ENCODE results near the gene TSPAN4. TPM values are rescaled to one million over a fixed set of nuclear protein-coding genes. Genes with fewer than 3 reads are reported as not detected.

TSPAN4 gene
- polyA plus RNA-seq, 6 donors from 2014 or later: 1.5 to 3.4 (median 2.8) TPM; not detected in 1

- Mint-ChIP-seq H3K27me3 (no peaks in the 10 kb centered on the region), H3K36me3 (no peaks in the 10 kb centered on the region), H3K4me3 (peak overlapping the region; percentile 85 to 97 (median 93)), H3K4me1 (peaks cover 29 to 35% (median 31%) of the 10 kb centered on the region in 3 donors), H3K27ac (peak overlapping the region in 2 of 6 donors; percentile 36 to 73), H3K9me3 (no peaks in the 10 kb centered on the region)
- ATAC-seq (ENCODE audit: low read depth in 2 of 2) (no peak), DNase-seq (no peak)
Observed at GRCh38 chr11:910044-910588, 67.5 kb downstream of the TSPAN4 start.

GRCh38 chr11:910589-911030 is 68.0 kb downstream of the TSPAN4 start, which contains the start of gene CHID1:
Gene CHID1 (minus strand): TSS chr11:910810. CDS start chr11:904816, 5,994 bp downstream.
- Mint-ChIP-seq H3K4me3 (peak within 1 kb of the TSS; percentile 85 to 97 (median 93)), H3K27ac (peak within 1 kb of the TSS; percentile 30 to 97 (median 81)), H3K4me1 (peaks cover 29 to 35% (median 30%) of the 10 kb centered on the region in 3 donors), H3K36me3 (no peaks in the 10 kb centered on the region), H3K9me3 (no peaks in the 10 kb centered on the region), H3K27me3 (no peaks in the 10 kb centered on the region)
- DNase-seq (peak; percentile 78), ATAC-seq (ENCODE audit: low read depth in 2 of 2) (peak; percentile 92)

DNA sequence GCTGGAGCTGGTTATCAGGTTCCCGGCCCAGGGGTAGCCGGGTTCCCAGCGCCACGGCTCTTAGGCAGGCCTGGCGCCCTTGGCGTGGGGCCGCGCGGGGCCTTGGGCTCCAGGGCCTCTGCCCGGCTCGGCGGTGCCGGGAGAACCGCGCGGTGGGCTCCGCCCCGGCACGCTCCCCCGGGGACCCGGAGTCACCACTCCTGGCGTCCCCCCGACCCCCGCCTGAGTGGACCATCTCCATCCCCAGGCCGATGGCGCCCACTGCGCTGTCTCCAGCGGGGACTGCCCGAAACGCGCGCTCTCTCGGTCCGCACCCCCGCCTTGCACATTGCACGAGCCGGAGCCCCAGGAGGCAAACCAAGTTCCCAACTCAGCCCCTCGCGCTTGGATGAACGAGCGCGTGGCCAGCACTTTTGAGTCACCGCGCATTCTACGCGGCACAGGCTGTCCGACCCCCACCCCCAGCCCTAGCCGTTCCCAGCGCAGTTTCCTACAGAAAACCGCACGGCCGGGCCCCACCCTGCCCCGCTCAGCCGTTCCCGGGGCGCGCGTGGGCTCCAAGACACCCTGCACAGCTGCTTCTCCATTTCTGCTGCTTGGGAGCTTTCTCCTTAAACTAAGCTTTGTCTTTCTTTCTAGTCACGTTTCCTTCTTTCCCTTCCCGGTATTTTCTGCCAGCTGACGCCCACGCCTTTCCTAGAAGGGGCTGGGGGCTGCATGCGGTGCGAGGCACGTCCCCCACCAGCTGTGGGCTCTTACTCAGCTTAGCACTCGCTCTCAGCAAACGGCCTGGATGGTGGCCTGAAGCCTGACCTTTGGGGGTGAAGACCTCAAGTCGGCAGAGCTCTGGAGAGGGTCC is 68.6 kb downstream of the TSPAN4 start:
- no peaks in the 10 kb centered on the region for H3K27me3 Mint-ChIP-seq
- peaks cover 28 to 35% (median 29%) of the 10 kb centered on the region in 3 donors for H3K4me1 Mint-ChIP-seq
- peak overlapping the region in 5 of 6 donors; percentile 30 to 97 (median 89) for H3K27ac Mint-ChIP-seq
- DNase-seq (no peak), ATAC-seq (ENCODE audit: low read depth in 2 of 2) (peak; percentile 46 to 50)
- no peaks in the 10 kb centered on the region for H3K36me3 Mint-ChIP-seq
- peak overlapping the region; percentile 78 to 97 (median 90) for H3K4me3 Mint-ChIP-seq
- no peaks in the 10 kb centered on the region for H3K9me3 Mint-ChIP-seq

DNA sequence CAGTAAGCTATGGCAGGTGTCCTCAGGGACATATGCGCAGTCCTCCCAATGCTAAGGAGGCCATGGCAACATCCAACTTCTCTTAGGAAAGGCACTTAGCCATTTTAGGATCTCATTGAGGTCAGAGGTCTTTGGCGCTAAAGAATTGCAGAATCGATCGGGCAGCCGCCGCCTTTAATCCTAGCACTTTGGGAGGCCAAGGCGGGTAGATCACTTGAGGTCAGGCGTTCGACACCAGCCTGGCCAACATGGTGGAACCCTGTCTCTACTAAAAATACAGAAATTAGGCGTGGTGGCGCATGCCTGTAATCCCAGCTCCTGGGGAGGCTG is 69.2 kb downstream of the TSPAN4 start:
- Mint-ChIP-seq H3K4me1 (peaks cover 28 to 35% (median 29%) of the 10 kb centered on the region in 3 donors), H3K4me3 (peak overlapping the region; percentile 78 to 96 (median 90)), H3K9me3 (no peaks in the 10 kb centered on the region), H3K27me3 (no peaks in the 10 kb centered on the region), H3K27ac (peak overlapping the region in 3 of 6 donors; percentile 89 to 97 (median 93)), H3K36me3 (no peaks in the 10 kb centered on the region)
- ATAC-seq (ENCODE audit: low read depth in 2 of 2): no peak
- DNase-seq: no peak

GRCh38 chr11:912266-912665 is 69.6 kb downstream of the TSPAN4 start:
- H3K4me3 Mint-ChIP-seq: peak overlapping the region in 6 of 8 donors; percentile 85 to 96 (median 90)
- H3K27ac Mint-ChIP-seq: peak overlapping the region in 1 of 6 donors; percentile 59
- DNase-seq: no peak
- H3K4me1 Mint-ChIP-seq: peaks cover 27 to 35% (median 29%) of the 10 kb centered on the region in 3 donors
- no peaks in the 10 kb centered on the region for H3K36me3 Mint-ChIP-seq
- no peaks in the 10 kb centered on the region for H3K9me3 Mint-ChIP-seq
- no peak for ATAC-seq (ENCODE audit: low read depth in 2 of 2)
- H3K27me3 Mint-ChIP-seq: no peaks in the 10 kb centered on the region

- Mint-ChIP-seq H3K9me3 (no peaks in the 10 kb centered on the region), H3K4me3 (peak overlapping the region in 2 of 8 donors; percentile 17 to 85), H3K36me3 (no peaks in the 10 kb centered on the region), H3K4me1 (peaks cover 21 to 28% (median 22%) of the 10 kb centered on the region in 3 donors), H3K27ac (no peak overlapping the region), H3K27me3 (no peaks in the 10 kb centered on the region)
- no peak for ATAC-seq (ENCODE audit: low read depth in 2 of 2)
- no peak for DNase-seq
Observed at GRCh38 chr11:913043-913442, 70.4 kb downstream of the TSPAN4 start.

GRCh38 chr11:914204-914603 is 71.6 kb downstream of the TSPAN4 start:
- Mint-ChIP-seq H3K4me3 (peak overlapping the region in 1 of 8 donors; percentile 36), H3K4me1 (peaks cover 13 to 18% (median 15%) of the 10 kb centered on the region in 3 donors), H3K27ac (no peak overlapping the region), H3K9me3 (no peaks in the 10 kb centered on the region), H3K36me3 (no peaks in the 10 kb centered on the region), H3K27me3 (no peaks in the 10 kb centered on the region)
- DNase-seq: no peak
- no peak for ATAC-seq (ENCODE audit: low read depth in 2 of 2)

- Mint-ChIP-seq H3K9me3 (no peaks in the 10 kb centered on the region), H3K36me3 (no peaks in the 10 kb centered on the region), H3K27me3 (no peaks in the 10 kb centered on the region), H3K4me3 (peak overlapping the region in 3 of 8 donors; percentile 15 to 36 (median 33)), H3K4me1 (peaks cover 9 to 13% (median 10%) of the 10 kb centered on the region in 3 donors), H3K27ac (no peak overlapping the region)
- no peak for ATAC-seq (ENCODE audit: low read depth in 2 of 2)
- no peak for DNase-seq
Observed at GRCh38 chr11:914747-915501, 72.3 kb downstream of the TSPAN4 start.

Other genes with a start within 250 kb of the TSPAN4 start
- gene IRF7, start 226.9 kb upstream of the TSPAN4 start, polyA plus RNA-seq (ENCODE audit: low read depth in 6 of 6): 10 to 100 TPM; 28.5 to 89.8 (median 50.2) TPM
- not detected for gene CDHR5, start 217.9 kb upstream of the TSPAN4 start, polyA plus RNA-seq (ENCODE audit: low read depth in 6 of 6)
- not detected for gene SCT, start 215.7 kb upstream of the TSPAN4 start, polyA plus RNA-seq (ENCODE audit: low read depth in 6 of 6)
- not detected for gene DRD4, start 205.6 kb upstream of the TSPAN4 start, polyA plus RNA-seq (ENCODE audit: low read depth in 6 of 6)
- 10 to 100 TPM; 16.7 to 39.8 (median 24.7) TPM for gene DEAF1, start 147.6 kb upstream of the TSPAN4 start, polyA plus RNA-seq (ENCODE audit: low read depth in 6 of 6)
- gene TMEM80, start 147.0 kb upstream of the TSPAN4 start, polyA plus RNA-seq (ENCODE audit: low read depth in 6 of 6): 10 to 100 TPM; 31.5 to 41.0 (median 36.6) TPM
- 1 to 10 TPM; 1.3 to 7.6 (median 3.3) TPM for gene EPS8L2, start 136.6 kb upstream of the TSPAN4 start, polyA plus RNA-seq (ENCODE audit: low read depth in 6 of 6)
- gene TALDO1, start 95.4 kb upstream of the TSPAN4 start, polyA plus RNA-seq (ENCODE audit: low read depth in 6 of 6): 100 to 1,000 TPM; 156 to 201 (median 164) TPM
- 10 to 100 TPM in 1 of 6 donors, 1 to 10 TPM in 4, not detected in 1; 4.5 to 14.1 (median 7.0) TPM for gene GATD1, start 65.4 kb upstream of the TSPAN4 start, polyA plus RNA-seq (ENCODE audit: low read depth in 6 of 6)
- gene CEND1, start 52.8 kb upstream of the TSPAN4 start, polyA plus RNA-seq (ENCODE audit: low read depth in 6 of 6): not detected
- 1 to 10 TPM; 6.8 to 9.4 (median 7.2) TPM for gene SLC25A22, start 44.6 kb upstream of the TSPAN4 start, polyA plus RNA-seq (ENCODE audit: low read depth in 6 of 6)
- gene PIDD1, start 37.6 kb upstream of the TSPAN4 start, polyA plus RNA-seq (ENCODE audit: low read depth in 6 of 6): 1 to 10 TPM in 5 of 6 donors, not detected in 1; 2.6 to 6.2 (median 3.5) TPM
- 1,000 to 10,000 TPM; 1,447 to 3,573 (median 3,150) TPM for gene RPLP2, start 32.9 kb upstream of the TSPAN4 start, polyA plus RNA-seq (ENCODE audit: low read depth in 6 of 6)
- 10 to 100 TPM; 13.0 to 49.9 (median 26.9) TPM for gene PNPLA2, start 23.9 kb upstream of the TSPAN4 start, polyA plus RNA-seq (ENCODE audit: low read depth in 6 of 6)
- gene CRACR2B, start 14.9 kb upstream of the TSPAN4 start, polyA plus RNA-seq (ENCODE audit: low read depth in 6 of 6): under 1 TPM in 3 of 6 donors, not detected in 3; 0.41 to 1.00 (median 0.55) TPM
- 1 to 10 TPM; 1.2 to 5.8 (median 3.2) TPM for gene CD151, start 9.9 kb upstream of the TSPAN4 start, polyA plus RNA-seq (ENCODE audit: low read depth in 6 of 6)
- 10 to 100 TPM; 41.3 to 68.4 (median 55.9) TPM for gene POLR2L, start 323 bp upstream of the TSPAN4 start, polyA plus RNA-seq (ENCODE audit: low read depth in 6 of 6)
- gene CHID1, start 68.0 kb downstream of the TSPAN4 start, polyA plus RNA-seq (ENCODE audit: low read depth in 6 of 6): 10 to 100 TPM; 39.0 to 69.7 (median 47.2) TPM
- gene AP2A2, start 83.0 kb downstream of the TSPAN4 start, polyA plus RNA-seq (ENCODE audit: low read depth in 6 of 6): 1 to 10 TPM; 3.3 to 9.2 (median 4.7) TPM
- under 1 TPM in 1 of 6 donors, not detected in 5; 0.04 TPM for gene MUC6, start 193.9 kb downstream of the TSPAN4 start, polyA plus RNA-seq (ENCODE audit: low read depth in 6 of 6)
- gene MUC2, start 232.0 kb downstream of the TSPAN4 start, polyA plus RNA-seq (ENCODE audit: low read depth in 6 of 6): not detected

All from naive B cell (primary cell).